Fibroblast of peridontal ligament (primary cell): ENCODE data around the gene STPG1.

Experiments
- DNase-seq: peaks from one replicate; pipeline ENCODE4 v3.0.0-alpha.2; 2010; ENCODE audit errors: extremely low read depth

Gene STPG1

DNA sequence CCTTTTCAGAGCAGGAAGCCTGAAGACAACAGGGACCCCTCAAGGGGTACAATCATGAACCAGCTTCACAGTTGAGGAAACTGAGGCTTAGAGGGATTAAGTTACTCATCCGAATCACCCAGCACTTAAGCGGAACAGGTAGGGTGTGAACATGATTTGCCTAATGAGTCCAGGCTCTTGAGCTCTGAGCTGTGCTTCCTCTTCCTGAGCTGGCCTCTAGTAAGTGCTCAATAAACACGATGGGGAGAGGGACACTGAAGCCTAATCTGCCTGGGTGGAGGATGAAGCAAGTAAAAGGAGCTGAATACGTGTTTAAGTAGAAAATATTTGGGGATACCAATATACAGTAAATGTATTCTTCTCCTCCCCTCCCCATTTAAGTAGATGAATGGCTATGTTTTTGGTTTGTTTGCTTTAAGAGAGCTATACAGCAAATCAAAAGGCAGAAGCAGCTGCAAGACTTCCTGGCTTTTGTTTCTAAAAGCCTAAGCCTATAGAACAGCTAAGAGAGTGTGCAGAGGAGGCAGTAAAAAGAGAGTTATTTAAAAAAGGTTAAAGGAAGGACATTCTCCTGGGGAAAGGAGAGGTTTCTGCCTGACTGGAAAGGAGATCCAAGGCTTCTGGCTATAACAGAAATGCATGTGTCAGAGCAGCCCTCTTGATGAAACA is 20.5 kb downstream of the STPG1 start:
- DNase-seq: no peak

- DNase-seq: no peak
Measured at GRCh38 chr1:24392604-24392946, 21.0 kb downstream of the STPG1 start.

GRCh38 chr1:24391882-24392603 is 21.5 kb downstream of the STPG1 start:
- DNase-seq: peak; percentile 51

DNA sequence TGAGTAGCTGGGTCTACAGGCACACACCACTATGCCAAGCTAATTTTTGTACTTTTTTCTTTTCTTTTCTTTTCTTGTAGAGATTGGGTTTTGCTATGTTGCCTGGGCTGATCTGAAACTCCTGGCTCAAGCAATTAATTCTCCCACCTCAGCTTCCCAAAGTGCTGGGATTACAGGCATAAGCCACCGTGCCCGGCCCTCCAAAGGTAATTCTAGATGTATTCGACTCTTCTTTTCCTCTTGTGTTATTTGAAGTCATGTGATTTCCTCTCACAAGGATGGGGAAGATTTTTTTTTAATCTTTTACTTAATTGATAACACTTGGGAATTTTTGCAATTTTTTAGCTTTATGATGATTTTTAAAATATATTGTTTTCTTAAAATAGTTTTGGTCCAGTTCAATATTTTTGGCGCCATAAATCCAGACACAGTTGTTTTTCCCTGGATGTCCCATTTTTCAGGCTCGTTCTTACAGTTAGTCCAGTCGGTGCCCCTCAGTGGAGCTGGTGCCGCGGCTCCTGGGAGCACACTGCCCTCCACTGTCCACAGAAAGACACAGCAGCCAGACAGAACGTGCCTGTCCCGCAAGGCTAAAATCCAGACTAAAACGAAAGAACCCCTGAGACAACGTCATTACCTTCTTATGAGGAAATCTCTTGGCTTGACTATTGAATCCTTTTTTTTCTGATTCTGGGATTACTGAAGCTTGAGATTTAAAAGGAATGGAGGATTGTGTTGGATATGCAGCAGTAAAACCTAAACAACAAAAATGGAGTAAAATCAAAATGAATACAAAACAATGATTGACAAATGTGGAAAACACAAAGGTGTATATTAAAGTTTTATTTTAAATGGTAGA is 22.4 kb downstream of the STPG1 start:
- peak; percentile 93 for DNase-seq

DNA sequence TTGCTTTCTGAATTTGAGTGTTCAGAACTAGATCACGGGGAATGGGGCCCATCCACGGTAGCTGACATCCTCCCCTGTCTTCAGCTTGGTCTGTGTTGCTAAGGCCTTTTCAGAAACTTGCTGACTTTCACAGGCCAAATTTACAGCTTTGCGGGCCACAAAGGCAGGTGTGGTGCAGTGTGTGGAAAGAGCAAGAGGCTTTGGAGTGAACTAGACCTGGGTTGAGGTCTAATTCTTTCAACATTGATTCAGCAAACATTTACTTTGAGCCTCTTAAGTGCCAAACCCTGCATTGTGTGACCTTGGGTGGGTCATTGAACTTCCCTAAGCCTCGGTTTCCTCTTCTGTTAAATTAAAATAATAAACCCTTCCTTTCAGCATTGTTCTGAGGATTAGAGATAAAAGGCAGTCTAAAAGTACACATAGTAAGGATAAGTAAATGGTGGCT is 24.3 kb downstream of the STPG1 start:
- DNase-seq: no peak

DNA sequence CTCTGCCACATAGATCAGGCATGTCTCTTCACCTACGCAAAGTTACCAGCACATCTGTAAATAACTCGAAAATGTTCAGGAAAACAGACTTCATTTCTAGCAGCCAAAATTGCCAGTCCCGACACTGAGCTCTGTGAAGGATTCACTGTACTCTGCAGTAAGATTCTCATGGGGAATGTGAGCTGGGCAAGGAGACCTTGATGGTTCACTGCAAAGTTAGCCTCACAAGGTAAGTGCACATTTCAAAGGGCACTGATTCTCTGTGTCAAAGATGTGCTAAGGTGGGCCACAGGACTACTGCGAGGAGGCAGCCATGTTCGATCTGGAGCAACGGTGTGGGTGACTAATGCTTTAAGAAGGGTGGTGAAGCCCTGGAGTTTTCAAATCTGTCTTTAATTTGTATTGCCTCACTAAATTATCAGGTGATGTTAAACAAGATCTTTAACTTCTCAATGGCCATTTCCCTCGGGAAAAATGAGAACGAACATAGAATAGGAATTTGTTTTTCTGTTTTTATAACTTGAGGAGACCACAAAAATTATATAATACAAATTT is 25.2 kb downstream of the STPG1 start:
- peak; percentile 28 for DNase-seq

- DNase-seq: no peak
Measured at GRCh38 chr1:24387636-24388175, 25.9 kb downstream of the STPG1 start.

GRCh38 chr1:24386931-24387330 is 26.7 kb downstream of the STPG1 start:
- no peak for DNase-seq

DNA sequence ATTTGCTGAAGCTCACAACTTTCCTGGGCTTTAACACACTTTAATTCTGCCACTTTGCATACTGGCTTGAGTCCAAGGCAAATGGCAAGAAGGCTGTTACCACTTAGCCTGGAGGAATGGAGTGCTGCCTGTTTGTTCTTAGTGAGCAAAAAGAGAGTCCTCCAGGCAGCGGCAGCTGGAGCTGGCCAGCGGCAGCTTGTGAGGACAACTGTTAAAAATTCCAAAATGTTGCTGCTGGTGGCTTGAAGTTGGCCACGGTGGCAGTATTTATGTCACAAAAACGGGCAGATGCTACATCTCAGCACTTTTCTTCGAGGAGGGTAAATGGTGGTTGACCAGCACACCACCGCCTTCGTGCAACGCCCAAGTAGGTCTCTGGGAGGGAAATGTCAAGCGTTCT is 27.3 kb downstream of the STPG1 start:
- peak; percentile 37 for DNase-seq

DNA sequence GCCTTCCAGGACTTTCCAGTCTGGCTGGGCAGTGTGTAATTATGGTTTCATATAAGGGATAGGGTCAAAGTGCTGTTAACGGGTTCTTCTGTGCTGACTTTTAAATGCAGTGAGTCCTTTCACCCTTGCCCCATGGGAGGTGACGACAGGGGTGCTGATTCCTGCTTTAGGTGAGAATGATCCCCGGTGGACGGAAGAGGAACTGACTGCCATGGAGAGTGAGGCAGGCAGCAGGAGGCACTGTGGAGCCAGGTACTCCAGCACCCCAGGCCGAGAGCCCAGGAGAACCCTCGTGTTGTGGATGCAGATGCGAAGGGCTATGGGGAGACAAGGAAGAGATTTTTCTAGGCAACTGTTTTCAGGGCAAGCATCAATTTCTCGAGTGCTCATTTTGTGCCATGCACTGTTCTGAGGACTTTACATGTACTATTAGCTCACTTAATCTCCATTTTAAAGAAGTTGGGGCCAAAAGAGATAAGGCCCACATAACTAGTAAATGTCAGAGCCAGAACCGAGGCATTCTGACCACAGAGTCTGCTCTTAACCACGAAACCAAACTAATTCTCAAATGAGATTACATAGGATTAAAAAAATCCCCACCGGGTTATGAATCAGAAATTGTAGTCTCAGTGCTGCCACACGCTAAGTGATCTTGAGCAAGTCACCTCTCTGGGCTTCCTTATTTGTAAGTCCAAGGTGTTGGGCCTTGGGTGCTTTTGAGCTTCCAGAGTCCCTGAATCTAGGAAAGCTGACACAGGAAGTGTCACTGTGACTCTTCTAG is 28.2 kb downstream of the STPG1 start:
- peak; percentile 66 for DNase-seq

DNA sequence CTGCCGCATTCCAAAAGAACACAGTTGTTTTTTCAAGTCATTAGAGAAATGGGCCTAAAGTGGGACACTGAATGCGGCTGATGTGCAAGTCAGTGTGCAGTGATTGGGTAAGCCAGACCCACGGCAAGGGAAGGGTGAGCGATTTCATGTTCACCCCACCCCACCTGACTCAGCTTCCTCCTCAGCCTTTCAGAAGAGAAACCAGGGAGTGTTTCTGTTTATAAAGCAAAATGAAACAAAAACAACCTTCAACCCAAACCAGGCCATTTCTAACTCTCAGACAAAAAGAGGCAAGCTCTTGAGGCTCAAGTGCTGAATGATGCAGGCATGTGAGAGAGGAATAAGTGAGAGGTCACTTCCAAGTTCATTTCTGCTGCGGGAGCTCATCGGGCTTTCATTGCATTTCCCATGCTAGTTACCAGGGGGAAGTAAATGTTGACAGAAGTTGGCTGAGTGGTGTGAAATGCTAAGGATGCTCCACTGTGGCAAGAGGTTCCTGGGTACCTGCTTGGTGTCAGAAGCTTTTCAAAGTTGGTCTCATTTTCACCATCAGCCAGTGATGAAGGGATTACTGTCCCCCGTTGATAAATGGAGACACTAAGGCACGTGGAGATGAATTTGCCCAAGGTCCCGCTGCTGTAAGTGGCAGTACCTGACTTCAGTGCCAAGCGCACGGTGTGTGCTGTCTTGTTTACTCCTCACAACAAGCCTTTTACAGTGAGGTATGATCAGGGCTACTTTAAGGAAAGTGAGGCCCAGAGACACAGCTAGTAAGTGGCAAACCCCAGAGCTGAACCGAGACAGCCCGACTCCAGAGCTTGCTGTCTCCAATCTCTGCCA is 29.1 kb downstream of the STPG1 start:
- peak; percentile 78 for DNase-seq

DNA sequence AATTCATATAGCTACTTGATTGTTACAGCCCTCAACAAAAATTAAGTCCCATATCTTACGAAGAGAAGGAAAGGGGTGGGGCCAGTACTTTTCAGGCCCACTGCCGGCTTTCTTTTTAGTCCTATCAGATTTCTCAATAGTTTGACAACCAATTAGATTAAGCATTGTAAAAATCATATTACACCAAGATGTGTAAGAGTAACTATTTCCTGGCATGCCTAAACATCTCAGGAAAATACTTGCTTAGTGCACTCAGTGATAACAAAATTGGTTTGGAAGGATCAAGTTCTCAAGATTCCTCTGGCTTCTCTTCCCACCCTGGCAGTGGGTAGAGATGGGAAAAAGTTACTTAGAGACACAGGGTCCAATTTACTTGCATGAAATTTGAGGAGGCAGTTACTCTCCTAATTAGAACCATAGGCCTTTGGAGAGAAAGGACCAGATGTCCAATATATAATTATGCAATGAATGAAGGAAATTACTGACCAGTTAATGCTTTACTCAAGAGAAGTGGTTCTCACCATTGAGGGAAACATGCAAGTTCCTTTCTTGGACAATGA is 30.1 kb downstream of the STPG1 start:
- peak; percentile 81 for DNase-seq

- no peak for DNase-seq
Measured at GRCh38 chr1:24382165-24382577, 31.4 kb downstream of the STPG1 start.

GRCh38 chr1:24381256-24381655 is 32.3 kb downstream of the STPG1 start:
- DNase-seq: no peak

- no peak for DNase-seq
Measured at GRCh38 chr1:24380508-24380907, 33.1 kb downstream of the STPG1 start.

- peak; percentile 78 for DNase-seq
Measured at GRCh38 chr1:24379733-24380315, 33.8 kb downstream of the STPG1 start.

- no peak for DNase-seq
Measured at GRCh38 chr1:24374891-24375786, 38.4 kb downstream of the STPG1 start.

GRCh38 chr1:24373710-24374109 is 39.9 kb downstream of the STPG1 start:
- DNase-seq: no peak

GRCh38 chr1:24373044-24373443 is 40.5 kb downstream of the STPG1 start:
- no peak for DNase-seq
